NCI-H2227 (cell line): Measurements from ENCODE around the gene ARHGAP45.

Source experiments
- DNase-seq: peaks from one replicate; lab custom pipeline; 2025; ENCODE audit not compliant: unreplicated experiment; lab: John Stamatoyannopoulos, UW

Gene ARHGAP45

DNA sequence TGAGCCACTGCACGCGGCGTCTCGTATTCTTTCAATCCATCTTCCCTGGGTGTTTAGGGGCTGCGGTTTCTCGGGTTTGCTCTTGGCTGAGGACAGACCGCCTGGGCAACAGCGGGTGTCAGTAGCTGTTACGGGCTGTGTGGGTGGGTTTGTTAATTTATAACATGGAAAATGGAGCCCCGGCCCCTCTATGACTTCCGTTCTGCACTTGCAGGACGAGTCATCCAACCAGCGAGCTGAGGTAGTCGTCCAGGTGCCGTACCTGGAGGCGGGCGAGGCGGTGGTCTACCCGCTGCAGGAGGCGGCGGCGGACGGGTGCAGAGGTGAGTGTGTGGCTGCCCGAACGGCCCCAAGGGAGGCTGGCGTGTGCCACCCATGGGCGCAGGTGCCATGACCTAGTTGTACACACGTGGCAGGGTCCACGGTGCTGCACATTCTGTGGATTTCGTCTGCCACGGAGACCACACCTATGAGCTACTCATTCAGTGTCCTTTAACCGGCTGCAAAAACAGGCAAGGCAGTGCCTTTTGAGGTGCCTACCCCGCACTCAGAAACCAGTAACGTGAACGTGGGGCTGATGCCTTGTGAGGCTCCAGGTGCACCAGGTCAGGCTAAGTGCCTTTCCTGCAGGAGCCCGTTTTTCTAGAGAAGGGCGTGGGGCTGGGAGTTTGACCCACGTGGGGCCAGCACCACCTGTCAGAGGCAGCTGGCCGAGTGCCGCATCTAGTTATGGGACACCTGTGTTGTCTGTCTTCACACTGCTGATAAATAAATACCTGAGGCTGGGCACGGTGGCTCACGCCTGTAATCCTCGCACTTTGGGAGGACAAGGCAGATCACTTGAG is 17.3 kb downstream of the ARHGAP45 start:
- no peak for DNase-seq

DNA sequence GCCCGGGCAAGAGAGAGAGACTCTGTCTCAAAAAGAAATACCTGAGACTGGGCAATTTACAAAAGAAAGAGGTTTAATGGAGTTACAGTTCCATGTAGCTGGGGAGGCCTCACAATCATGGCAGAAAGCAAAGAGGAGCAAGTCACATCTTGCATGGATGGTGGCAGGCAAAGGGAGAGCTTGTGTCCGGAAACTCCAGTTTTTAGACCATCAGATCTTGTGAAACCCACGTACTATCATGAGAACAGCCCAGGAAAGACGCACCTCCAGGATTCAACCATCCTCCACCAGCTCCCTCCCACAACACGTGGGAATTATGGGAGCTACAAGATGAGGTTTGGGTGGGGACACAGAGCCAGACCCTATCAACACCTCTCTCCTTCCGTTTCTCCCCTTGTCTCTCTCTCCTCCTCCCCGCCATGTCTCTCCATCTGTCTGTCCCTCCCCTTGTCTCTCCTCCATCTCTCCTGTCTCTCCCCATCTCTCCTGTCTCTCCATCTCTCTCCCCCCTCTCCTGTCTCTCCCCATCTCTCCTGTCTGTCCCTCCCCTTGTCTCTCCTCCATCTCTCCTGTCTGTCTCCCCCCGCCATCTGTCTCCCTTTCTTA is 18.2 kb downstream of the ARHGAP45 start:
- no peak for DNase-seq

DNA sequence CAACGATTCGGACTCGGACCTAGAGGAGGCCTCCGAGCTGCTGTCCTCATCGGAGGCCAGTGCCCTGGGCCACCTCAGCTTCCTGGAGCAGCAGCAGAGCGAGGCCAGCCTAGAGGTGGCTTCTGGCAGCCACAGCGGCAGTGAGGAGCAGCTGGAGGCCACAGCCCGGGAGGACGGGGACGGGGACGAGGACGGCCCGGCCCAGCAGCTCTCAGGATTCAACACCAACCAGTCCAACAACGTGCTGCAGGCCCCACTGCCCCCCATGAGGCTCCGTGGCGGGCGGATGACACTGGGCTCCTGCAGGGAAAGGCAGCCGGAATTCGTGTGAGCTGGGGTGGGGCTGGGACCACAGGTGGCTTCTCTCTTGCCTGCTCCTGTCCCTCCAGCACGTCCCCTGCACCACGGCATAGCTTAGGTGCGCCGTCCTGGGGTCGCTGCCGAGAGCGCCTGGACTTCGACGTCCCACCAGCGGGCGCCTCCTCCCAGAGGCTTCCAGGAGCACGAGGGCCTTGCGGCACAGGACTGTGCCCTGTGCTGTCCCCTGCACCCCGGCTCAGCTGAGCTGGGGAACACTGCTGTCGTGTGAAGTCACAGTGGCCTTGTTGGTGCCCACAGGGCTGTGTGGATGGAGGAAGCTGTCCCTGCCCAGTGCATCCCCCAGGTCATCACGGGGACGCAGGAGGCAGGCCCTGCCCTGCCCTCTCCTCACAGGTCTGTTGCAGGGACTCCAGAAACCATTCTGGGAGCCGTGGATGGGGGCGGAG is 18.9 kb downstream of the ARHGAP45 start:
- no peak for DNase-seq

DNA sequence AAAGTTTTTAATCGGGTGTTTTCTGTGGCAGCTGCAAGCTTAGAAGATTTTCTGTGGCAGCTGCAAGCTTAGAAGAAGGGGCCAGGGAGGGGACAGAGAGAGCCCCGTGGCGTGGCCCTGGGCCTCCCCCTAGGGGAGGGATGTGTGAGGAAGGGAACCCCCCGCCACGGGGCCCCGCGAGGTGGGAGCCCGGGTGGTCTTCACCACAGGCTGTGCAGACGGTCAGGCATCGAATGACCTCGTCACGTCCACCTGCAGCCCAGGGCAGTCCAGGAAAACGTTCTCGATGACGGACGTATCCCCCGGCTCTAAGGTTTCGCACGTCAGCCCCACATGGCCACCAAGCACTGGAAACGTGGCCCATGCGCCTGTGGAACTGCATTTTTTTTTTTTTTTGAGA is 19.6 kb downstream of the ARHGAP45 start:
- DNase-seq: no peak

DNA sequence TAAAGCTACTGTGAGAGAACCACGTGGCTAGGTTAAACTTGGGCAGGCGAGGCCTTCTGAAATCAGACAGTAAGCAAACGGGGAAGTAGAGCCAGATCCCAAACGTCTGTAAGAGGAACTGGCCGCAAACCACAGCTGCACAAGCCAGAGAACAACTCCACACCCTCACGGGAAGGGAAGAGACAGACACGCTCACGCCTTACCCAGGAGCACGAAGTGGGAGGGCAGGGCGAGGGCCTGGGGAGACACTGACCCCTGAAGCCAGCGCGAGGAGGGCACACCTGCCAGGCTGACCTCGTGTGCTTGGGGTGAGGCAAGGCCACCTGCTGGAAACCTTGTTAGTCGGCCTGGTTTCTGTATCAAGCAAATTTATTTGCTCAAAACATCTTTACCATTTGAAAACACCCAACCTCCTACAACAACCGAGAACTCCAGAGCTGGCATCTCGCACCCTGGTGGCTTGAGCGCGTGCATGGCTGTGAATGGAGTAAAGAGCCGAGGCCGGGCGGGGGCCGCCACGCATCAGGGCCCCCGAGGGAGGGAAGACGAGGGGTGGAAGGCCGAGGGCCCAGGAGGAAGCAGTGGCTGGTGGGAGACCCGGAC is 20.9 kb downstream of the ARHGAP45 start:
- no peak for DNase-seq

DNA sequence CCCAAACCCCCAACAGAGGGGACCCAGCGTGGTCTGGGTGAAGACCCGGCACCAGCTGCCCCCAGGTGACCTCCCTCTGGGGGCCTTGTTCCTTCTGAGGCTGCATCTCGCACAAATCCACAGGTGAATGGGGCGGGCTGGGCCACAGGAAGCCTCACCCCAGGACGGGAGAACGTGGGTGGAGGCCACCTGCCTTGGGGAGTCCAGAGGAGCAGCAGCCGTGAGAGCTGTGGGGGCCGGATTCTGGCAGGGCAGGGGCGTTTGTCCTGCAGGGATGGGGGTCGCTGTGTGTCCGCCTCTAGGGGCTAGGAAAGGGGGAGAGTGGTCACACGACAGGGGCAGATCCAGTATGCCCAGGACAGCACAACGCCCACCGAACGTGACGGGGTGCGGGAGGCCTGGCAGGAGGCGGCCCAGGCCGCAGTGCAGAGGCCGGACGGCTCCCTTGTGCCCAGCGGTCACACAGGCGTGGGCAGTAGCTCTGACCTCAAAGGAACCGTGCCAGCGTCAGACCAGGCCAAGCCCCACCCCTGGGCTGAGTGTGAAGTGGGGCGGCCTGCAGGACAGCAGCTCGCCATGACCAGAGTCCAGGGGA is 21.5 kb downstream of the ARHGAP45 start:
- DNase-seq: no peak

DNA sequence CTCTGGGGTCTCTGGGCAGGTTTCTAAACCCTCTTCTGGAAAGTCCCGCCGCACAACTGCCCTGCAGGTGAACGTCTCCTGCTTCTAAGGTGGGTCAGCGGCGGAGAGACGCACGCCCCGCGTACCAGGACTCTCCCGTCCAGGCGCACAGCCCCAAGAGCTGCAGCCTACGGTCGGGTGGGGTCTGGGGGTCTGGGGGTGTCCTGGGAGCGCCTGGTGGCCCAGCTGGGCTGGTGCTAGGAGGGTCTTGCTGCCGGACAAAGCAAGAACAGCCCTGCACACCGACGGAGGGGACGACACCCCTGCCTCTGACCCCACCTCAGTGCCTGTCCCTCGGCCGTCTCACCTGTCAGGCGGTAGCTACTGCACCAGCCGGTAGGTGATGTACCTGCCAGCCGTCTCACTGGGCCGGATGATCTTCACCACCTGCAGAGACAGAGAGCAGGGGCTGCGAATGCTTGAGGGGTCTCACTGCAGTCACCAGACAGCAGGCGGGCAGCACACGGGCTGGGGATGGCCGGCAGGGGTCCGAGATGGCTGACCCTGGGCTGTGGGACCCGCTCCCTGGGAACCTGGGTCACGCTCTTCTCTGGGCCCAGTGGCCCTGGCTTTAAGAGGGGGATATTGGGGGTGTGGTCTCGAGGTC is 22.3 kb downstream of the ARHGAP45 start:
- DNase-seq: no peak

DNA sequence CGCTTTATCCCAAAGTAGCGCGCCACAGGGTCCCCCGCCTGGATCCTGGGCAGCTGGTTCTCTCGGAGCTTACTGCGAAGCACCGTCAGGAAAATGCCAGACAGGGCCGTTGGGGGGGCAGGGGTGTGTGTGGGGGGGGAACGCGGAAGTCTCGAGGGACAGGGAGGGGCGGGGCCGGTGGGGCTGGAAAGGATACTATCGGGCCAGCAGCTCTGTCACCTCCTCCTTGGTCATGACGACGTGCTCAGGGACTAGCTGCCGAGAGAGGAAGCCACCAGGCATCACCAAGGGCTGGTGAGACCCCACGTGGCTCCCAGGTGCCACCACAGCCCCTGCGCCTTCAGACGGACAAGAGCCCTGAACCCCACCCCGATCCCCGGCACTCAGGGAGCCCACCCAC is 22.9 kb downstream of the ARHGAP45 start:
- DNase-seq: no peak

DNA sequence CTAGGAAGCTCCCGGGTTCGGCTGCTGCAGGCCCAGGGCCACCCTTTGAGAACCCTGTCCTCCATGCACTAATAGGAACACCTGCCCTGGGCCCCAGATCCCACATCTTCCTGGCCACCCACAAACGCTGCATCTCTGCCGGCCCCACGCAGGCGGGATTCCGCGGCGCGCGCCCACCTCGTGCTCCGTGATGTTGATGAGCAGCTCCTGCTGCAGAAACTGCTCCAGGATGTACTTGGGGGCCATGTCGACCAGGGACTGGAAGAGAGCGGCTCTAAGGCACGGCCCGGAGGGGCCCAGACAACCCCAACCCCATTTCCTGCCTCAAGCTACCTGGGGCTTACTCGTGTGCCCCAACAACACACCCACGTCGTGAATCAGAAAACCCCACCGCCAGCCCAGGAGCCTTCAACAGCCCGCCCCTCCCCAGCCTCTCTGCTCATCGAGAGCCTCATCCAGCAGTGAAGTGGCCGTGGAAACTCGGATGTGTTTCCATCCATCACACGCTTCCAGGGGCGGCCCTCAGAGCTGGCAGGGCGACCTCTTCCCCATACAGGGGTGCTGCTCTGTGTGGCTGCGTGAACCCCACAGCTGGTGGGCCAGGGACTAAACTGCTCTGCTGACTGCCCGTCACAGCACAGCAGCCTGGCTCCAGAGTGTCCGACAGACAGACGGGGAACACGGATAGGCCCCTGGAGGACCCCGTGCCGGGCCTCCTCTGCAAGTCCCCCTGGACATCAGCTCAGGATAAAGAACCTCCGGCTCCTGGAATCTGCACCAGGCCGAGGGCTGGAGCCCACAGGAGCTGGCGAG is 24.0 kb downstream of the ARHGAP45 start:
- no peak for DNase-seq

DNA sequence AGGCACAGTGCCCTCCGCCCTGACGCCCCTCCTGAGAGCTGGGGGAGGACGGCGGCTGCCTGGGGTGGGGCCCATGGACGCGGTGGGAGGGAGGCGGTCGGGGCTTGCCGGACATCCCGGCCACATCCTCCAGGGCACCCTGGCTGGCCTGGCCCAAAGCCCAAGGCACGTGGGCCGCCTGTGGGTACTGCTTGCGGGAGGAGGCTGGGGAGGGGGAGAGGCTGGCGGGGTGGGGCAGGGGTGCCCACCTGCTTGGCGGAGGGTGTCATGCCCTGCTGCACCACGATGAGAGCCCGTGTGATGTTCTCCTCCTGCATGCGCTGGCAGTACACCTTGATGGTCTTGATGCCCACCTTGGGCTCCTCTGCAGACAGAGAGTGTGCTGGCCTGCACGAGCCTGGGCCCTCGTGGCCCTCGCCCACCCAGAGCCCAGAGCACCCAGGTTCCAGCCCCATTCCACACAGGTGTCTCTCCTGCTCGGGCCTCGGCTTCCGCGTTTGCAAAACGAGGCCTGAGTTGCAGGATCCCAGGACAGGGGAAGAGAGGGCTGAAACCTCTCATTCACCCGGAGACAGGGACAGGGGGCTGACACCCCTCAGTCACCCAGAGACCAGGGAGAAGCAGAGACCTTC is 24.7 kb downstream of the ARHGAP45 start:
- no peak for DNase-seq

DNA sequence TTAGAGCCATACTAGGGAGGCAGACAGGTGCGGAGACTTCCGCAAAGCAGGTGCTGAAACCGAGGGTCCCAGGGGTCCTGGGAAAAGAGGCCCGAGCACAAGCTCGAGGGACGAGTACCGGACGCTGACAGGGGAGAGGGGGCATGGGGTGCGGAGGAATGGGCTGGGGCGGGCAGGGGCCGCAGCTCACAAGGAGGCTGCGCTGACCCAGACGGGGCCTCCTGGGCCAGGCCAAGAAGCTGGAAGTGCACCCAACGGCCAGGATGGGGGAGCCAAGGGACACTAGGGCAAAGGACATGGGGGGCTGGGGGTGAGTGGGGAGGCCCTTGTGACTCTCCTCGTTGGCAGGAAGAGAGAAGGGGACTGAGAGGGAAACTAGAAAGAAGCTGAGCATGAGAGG is 26.4 kb downstream of the ARHGAP45 start:
- DNase-seq: no peak

DNA sequence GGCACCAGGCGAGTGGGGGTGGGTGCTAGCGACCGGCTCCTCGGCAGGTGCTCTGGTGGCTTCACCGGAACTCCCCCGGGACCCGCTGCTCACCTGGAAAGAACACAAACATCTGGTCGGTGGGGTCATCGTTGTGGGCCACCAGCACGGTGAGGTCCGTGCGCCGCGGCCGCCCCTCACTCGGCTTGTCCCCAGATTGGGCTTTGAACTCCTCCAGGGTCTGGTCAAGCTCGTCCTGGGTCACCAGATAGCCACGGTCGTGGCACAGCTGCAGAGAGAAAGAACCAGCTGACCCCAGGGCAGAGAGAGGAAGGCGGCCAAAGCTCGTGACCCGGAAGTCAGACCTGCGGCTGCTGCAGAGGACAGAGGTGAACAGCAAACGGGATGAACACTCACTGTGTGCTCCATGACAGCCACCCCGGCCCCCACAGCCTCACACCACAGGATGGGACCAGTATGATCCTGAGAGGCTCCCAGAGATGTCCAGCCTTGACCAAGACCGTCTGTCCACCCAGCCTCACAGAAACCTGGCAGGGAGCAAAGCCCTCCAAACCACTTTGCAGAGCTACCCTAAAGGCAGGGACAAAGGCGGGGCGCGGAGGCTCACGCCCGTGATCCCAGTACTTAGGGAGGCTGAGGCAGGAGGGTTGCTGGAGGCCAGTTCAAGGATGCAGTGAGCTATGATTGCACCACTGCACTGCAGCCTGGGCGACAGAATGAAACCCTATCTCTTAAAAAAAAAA is 27.0 kb downstream of the ARHGAP45 start:
- DNase-seq: no peak

DNA sequence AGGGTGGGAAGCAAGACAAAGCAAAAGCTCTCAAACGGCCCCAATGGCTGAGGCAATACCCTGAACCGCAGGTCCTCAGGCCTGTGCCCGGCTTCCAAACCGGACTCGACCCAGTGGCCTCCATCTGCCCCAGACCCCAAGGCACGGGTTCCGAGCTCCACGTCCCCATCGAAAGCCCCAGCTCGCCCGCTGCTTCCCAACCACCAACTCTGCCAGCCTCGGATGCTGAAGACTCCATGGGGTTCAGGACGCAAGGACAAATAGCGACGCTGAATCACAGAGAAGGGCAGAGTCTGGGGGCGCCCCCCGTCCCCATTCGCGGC is 27.6 kb downstream of the ARHGAP45 start:
- no peak for DNase-seq

DNA sequence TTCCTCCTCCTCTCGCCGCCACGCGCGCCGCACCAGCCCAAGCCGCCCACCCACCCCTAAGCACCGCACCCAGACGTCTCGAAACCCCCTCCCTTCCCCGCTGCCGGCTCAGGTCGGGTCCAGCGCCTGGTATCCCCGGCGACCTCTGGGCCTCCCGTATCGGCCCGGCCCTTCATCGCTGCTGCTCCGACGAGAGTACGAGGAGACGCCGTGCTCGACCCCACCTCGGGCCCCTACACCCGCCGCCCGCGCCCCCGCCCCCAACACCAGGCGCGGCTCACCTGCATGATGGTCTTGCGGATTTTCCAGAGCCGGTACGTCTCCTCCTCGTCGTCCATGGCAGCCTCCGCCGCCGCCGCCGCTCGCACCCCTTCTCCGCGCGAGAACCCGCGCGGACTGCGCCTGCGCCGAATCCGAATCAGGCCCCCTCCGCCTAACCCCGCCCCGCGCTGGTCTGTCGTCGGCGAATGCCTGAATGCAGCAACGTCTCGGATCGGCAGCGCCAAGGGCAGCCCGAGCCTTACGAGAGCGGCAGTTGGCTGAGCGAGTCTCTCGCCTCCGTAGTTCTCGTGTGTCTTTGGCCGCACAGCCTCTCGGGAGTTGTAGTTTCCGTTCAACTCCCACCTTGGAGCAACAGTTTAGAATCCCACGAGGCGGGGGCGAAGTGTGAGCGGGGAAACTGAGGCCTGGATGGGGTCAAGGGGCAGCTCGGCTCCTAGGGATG is 28.2 kb downstream of the ARHGAP45 start, which contains the start of gene POLR2E:
Gene POLR2E (minus strand): TSS at position 398 of the 724 bp plus-strand sequence. CDS start 60 bp downstream, at position 338.
- DNase-seq: peak; percentile 97

DNA sequence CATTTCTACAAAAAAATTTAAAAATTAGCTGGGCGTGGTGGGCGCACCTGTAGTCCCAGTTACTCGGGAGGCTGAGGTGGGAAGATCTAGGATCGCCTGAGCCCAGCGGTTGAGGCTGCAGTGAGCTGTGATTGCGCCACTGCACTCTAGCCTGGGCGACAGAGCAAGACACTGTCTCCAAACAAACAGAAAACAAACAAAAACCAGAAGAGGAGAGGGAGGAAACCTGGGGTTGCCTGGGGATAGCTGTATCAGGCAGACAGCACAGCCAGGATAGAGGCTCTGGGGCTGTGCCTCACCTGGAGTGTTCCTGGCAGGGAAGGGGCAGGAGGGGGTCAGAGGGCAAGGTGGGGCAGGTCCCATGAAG is 30.8 kb downstream of the ARHGAP45 start:
- DNase-seq: no peak

DNA sequence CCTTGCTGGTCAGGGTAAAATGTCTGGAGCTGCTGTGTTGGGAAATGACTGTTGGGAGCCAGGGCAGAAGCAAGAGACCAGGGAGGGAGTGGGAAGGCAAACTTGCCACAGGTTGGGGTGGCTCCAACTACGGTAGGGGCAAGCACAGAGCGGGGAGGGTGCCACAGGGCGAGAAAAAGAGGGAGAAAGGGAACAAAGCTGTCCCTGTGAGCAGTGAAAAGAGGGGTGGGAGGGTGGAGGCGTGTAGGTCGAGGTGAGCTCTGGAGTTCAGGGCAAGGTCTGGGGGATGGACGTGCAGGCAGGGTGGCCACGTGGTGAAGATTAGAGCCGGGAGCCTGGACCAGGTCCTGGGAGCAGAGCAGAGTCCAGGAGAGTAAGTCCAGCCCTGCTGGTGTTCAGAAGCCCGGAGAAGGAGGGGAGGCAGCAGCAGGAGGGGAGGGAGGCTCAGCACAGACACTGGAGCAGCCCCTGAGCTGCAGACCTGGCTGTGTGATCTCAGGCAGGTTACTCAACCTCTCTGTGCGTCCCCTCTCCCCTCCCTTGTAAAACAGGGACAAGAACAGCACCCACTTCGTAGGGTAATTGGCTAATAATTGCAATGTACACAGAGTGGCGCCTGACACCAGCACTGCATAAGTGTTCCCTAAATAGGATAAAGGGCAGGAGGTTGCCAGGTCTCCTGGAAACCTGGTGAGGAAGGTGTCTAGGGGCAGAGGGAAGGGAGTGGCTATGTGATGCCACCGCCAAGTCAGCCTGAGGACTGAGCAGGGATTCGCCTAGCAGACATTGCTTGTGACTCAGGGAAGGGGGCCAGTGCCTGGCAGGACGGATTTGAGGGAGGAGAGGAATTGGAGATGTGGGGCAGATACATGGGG is 31.4 kb downstream of the ARHGAP45 start:
- no peak for DNase-seq

DNA sequence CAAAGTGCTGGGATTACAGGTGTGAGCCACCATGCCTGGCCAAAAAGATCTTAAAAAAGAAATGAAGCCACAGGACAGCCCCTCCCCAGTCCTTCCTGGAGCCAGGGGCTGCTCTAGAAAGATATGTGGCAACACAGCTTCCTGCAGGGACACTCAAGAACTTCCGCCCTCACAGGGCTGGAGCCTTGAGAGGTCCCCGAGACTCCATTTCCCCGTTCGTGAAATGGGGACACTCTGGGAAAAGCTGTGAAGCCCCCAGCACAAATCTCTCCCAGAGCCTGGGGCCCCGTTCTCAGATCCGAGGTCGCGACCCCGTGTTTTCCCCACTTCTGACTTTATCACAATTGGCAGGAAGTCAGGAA is 34.4 kb downstream of the ARHGAP45 start:
- no peak for DNase-seq
